ENCODE results near the gene CLSTN3.
A peak's percentile ranks its signal among the peaks of the same experiment; 100 is the strongest.
"Not testable (repeated sequence)": the region's sequence is repeated elsewhere in the genome, so short reads cannot be mapped to it uniquely, and the experiment has no call there.

The CLSTN3 gene

GRCh38 chr12:7154042-7154441 lies 23.9 kb downstream of the CLSTN3 start:
- DNase-seq = no peak

DNA sequence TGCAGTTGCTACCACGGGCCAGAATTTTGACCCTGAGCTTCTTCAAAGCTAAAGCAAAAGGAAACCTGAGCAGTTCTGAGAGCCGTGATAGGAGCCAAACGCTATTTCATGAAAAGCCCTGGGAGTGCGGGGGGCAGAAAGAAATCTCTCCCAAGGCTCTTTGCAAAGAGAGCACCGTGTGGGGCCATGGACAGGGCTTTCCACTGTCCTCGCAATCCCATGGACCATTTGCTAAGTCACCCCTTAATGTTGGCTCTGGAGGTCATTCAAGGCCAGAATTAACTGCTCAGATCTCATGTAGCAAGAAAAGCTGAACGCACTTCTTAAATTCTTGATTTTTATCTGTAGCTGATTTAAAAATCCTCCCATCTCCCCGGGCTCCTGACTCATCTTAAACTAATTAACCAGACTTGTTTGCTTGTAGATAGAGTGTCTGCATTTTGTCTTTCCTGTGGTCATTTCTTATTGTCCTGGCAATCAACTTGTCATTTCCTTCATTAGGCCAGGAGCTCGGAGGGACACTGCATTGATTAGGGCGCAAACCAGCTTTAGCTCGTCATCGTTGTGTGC lies 24.8 kb downstream of the CLSTN3 start:
- DNase-seq = no peak

GRCh38 chr12:7155471-7156034 lies 25.4 kb downstream of the CLSTN3 start:
- no peak for DNase-seq

- DNase-seq = no peak
Observed at GRCh38 chr12:7156259-7157197, 26.4 kb downstream of the CLSTN3 start.

DNA sequence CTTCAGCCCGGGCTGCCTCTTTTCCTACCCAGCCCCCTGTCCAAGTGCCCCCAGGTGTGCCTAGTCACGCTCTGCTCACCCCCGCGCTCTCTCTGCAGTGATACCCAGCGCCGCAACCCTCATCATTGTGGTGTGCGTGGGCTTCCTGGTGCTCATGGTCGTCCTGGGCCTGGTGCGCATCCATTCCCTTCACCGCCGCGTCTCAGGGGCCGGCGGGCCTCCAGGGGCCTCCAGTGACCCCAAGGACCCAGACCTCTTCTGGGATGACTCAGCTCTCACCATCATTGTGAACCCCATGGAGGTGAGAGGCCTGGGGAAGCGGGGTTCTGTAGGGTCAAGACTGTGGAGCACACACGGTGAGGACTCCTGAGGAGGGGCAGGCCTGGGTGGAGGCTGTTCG lies 27.2 kb downstream of the CLSTN3 start:
- DNase-seq = no peak

DNA sequence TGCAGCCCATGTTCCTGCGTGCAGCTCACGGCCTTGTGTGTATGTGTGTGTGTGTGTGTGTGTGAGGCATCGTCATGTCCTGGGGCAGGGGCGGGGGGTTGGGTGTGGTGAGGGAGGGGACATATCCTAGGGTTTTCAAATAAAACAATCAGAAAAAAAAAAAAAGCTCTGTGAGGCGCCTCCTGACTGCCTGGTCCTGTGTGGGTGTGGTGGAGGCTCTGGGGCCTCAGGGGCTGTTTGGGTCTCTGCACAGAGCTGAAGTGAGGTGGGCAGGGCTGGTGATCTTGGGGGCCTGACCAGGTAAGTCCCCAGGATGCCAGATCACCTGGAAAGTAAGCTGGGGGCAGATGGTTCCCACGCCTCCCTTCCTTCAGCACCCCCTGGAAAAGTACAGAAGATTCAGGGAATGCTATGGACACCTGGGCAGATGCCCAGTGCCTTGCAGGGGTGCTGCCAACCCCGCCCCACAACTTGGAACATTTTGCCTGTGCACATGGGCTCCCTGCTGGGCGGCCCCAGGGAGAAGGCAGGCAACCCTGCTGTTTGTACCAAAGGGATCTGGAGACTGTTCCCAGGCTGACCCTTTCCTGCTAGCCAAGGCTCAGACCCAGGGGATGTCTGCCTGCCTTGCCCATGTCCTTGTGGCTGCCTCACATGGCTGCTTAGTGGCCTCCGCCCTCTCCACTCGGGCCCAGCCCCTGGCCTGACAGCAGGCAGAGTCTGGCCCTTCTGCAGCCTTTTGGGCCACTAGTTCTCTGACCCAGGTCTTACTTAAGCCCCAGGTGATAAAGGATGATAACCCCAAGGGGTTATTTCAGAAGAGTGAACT lies 28.8 kb downstream of the CLSTN3 start:
- DNase-seq = no peak

GRCh38 chr12:7160183-7160582 lies 30.0 kb downstream of the CLSTN3 start:
- no peak for DNase-seq

- DNase-seq = no peak
Observed at GRCh38 chr12:7161327-7161726, 31.2 kb downstream of the CLSTN3 start.

GRCh38 chr12:7161811-7162210 lies 31.6 kb downstream of the CLSTN3 start:
- no peak for DNase-seq

DNA sequence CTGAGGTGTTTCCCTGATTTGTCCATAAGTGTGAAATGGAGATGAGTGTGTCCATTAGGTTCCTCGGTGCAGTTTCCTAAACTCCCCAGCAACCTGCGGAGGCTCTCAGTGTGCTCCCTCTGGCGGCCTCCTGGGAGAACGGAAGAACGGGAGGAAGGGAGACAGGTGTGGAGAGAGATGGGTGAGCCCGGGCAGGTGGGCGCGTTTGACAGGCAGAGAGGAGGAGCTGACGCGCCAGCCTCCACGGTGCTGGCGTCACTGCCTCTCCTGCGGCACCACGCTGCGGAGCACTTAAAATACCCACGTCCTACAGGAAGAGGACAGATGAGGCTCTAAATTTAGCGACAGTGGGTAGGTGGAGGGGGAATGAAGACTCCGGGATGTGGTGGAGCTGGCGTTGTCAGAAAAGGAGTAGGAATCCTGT lies 32.5 kb downstream of the CLSTN3 start:
- DNase-seq = peak in 1 of 3 donors; percentile 20

- DNase-seq = no peak
Observed at GRCh38 chr12:7169951-7170350, 39.8 kb downstream of the CLSTN3 start.

DNA sequence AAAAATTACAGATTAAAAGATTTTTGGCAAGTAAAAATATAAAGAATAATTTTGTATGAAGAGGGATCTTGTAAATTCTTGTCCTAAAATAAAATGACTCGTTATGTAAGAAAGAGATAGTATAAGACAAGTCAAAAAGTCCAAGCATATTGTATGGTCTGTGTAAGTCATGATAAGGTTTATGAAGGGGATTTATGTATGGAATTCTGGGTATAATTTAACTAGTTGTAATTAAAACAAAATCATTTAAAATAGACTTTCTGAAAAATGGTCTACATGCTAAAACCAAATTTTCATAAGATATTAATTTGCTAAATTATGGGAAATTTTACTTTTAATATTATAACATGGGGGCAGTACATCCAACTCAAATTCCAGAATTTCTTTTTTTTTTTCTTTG lies 41.7 kb downstream of the CLSTN3 start:
- no peak for DNase-seq

DNA sequence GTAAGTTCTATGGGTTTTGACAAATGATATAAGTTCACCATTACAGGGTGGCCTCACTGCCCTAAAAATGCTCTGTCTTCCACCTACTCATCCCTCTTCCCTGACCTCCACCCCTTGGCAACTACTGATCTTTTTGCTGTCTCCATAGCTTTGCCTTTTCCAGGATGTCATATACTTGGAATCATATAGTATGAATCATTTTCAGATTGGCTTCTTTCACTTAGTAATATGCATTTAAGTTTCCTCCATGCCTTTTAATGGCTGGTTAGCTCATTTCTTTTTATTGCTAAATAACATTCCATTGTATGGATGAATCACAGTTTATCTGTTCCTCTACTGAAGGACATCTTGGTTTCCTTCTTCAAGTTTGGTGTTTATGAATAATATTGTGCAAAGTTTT lies 45.3 kb downstream of the CLSTN3 start:
- DNase-seq = peak in 2 of 3 donors; percentile 24 to 48

GRCh38 chr12:7176595-7176994 lies 46.4 kb downstream of the CLSTN3 start:
- no peak for DNase-seq

GRCh38 chr12:7178481-7178880 lies 48.3 kb downstream of the CLSTN3 start:
- no peak for DNase-seq

GRCh38 chr12:7180685-7181084 lies 50.5 kb downstream of the CLSTN3 start:
- DNase-seq = no peak

GRCh38 chr12:7186058-7186457 lies 55.9 kb downstream of the CLSTN3 start:
- not testable (repeated sequence) for DNase-seq

- DNase-seq = peak; percentile 90 to 97 (median 92)
Observed at GRCh38 chr12:7188562-7189397, 58.6 kb downstream of the CLSTN3 start.

DNA sequence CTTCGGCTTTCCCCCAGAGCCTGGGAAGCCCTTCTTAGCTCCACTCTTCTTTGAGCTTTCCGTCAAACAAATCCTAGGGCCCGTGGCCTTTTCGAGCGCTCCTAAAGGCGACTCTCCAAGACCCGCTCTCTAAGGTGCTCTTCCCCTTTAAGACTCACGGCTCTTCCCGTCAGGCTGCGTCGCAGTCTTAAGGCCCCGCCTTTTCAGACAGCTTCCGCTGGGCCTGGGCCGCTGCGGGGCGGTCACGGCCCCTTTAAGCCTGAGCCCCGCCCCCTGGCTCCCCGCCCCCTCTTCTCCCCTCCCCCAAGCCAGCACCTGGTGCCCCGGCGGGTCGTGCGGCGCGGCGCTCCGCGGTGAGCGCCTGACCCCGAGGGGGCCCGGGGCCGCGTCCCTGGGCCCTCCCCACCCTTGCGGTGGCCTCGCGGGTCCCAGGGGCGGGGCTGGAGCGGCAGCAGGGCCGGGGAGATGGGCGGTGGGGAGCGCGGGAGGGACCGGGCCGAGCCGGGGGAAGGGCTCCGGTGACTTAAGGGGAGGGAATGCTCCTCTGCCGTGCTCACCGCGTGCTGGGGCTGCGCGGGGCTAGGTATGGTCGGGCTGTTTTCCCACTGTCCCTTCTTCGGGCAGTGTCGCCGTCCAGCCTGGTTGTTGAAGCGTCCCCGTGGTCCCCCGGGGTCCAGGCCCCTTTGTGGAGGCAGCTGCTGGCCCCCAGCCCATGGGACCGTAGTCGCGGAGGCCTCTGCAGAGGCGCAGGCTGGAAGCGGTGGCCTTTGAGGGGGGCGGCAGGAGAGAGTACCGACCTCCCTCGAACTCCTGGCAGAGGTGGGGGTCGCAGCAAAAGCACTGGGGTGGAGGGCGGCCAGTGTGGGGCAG lies 59.5 kb downstream of the CLSTN3 start, which contains the start of gene PEX5:
PEX5 (plus strand) TSS at position 289 of the 870 bp plus-strand sequence. CDS start 692 bp downstream, outside the sequence.
- peak; percentile 91 to 95 (median 94) for DNase-seq

- DNase-seq = peak in 2 of 3 donors; percentile 16 to 26
Observed at GRCh38 chr12:7190268-7191055, 60.3 kb downstream of the CLSTN3 start.
